IPS-11a (cell line): Measurements from ENCODE around the gene NPHS1.
"Not testable (repeated sequence)": the region's sequence is repeated elsewhere in the genome, so short reads cannot be mapped to it uniquely, and the experiment has no call there.

ENCODE experiments used
- H3K4me3 ChIP-seq: one replicate; pipeline ENCODE4 v1.5.1; 2013; ENCODE audit warnings: low read depth, low read length, control low read depth

The NPHS1 gene, protein sequence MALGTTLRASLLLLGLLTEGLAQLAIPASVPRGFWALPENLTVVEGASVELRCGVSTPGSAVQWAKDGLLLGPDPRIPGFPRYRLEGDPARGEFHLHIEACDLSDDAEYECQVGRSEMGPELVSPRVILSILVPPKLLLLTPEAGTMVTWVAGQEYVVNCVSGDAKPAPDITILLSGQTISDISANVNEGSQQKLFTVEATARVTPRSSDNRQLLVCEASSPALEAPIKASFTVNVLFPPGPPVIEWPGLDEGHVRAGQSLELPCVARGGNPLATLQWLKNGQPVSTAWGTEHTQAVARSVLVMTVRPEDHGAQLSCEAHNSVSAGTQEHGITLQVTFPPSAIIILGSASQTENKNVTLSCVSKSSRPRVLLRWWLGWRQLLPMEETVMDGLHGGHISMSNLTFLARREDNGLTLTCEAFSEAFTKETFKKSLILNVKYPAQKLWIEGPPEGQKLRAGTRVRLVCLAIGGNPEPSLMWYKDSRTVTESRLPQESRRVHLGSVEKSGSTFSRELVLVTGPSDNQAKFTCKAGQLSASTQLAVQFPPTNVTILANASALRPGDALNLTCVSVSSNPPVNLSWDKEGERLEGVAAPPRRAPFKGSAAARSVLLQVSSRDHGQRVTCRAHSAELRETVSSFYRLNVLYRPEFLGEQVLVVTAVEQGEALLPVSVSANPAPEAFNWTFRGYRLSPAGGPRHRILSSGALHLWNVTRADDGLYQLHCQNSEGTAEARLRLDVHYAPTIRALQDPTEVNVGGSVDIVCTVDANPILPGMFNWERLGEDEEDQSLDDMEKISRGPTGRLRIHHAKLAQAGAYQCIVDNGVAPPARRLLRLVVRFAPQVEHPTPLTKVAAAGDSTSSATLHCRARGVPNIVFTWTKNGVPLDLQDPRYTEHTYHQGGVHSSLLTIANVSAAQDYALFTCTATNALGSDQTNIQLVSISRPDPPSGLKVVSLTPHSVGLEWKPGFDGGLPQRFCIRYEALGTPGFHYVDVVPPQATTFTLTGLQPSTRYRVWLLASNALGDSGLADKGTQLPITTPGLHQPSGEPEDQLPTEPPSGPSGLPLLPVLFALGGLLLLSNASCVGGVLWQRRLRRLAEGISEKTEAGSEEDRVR (N-terminal part only)

DNA sequence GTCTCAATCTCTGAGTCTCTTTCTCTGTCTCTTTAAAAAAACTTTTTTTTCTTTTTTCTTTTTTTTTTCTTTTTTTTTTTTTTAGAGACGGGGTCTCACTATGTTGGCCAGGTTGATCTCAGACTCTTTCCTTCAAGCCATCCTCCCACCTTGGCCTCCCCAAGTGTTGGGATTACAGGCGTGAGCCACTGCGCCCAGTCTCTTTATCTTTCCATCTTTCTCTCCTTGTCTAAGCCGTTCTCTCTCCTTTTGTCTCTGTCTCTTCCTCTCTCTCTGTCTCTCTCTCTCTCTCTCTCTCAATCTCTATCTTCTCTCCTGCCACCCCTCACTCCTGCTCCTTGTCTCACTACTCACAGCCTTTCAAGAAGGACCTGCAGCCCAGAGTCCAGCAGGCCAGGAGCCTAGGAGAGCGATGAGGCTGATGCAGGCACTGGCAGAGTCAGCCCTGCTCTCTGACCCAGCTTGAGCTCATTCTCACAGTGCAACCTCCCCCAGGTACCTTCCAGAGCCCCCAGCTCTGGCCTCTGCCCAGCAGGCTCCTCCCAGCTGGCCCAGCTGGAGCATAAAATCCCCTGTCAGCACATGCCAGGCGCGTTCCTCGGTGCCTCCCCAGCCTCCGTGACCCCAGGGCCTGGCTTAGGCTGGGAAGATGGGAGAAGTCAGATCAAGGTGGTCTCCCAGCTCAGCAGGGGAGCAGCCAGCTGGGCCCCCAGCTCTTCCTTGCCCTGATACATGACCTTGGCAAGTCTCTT, at the start of gene NPHS1:
NPHS1 (minus strand) TSS at position 476 of the 752 bp plus-strand sequence. CDS start 667 bp downstream, outside the sequence.
- no peak within 1 kb of the TSS for H3K4me3 ChIP-seq

DNA sequence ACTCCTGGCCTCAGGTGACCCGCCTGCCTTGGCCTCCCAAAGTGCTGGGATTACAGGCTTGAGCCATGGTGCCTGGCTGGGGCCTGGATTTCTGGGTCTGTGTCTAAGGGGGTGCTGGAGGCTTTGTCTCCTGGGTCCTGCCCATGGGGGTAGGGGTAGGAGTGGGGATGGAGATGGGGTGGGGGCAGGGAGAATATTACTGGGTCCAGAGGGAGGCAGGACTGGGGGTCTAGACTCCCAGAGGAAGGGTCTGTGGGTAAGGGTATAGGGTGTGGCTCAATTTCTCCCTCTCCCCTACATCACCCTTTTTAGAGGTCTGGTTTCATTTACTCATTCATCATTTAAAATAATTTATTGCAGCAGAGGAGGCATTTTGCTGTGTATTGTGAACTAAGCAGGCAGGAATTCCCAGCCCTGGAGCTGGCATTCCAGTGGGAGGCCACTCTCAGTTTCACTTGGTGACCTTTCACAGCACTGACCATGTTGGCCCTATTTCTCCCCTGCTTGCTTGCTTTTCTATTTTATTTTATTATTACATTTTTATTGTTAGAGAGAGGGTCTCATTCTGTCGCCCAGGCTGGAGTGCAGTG, 48.8 kb upstream of the NPHS1 start:
- no peak overlapping the region for H3K4me3 ChIP-seq

DNA sequence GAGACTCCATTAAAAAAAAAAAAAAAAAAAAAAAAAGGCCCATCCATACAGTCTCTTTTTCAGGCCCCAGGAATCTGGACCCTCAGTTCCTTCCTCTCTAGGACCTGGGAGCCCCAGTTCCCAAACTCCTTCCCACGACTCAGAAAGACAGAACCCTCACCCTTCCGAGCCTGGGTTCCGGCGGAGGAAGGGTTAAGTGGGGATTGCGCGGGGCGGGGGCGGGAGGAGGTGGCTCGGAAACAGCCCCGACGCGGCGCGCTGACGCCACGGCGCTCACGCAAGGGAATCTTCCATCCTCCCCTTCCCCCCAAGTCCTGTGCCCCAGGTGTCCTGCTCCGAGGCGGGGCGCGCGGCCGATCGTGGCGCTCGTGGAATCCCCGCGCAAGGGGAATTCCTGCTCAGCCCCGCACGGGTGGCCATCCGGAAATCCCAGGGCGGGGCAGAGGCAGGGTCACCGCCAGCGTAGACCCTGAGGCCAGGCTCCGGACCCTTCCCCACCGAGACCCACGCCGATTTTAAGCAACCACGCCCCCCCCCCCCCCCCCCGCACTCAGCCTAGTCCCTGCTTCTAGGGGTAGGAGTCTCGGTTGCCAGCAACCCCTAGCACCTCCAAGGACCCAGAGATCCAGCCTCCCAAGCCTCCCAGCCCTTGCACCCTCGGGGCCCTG, 47.4 kb upstream of the NPHS1 start:
- peak overlapping the region; percentile 79 for H3K4me3 ChIP-seq

DNA sequence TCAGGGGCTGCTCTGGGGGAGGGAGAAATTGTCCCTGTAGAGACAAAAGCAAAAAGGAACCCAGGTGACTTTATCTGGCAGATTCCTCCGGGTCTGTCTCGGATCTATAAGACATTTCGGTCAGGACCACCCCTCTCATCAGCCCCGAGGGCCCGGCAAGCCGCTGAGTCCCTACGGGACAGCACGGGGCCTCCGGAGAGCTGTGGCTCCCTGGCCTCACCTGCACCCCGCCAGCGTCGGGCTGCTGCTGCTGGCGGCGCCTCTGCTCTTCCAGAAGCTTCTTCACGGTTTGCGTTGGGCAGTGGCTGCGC, 46.1 kb upstream of the NPHS1 start:
- H3K4me3 ChIP-seq, result peak overlapping the region; percentile 79

DNA sequence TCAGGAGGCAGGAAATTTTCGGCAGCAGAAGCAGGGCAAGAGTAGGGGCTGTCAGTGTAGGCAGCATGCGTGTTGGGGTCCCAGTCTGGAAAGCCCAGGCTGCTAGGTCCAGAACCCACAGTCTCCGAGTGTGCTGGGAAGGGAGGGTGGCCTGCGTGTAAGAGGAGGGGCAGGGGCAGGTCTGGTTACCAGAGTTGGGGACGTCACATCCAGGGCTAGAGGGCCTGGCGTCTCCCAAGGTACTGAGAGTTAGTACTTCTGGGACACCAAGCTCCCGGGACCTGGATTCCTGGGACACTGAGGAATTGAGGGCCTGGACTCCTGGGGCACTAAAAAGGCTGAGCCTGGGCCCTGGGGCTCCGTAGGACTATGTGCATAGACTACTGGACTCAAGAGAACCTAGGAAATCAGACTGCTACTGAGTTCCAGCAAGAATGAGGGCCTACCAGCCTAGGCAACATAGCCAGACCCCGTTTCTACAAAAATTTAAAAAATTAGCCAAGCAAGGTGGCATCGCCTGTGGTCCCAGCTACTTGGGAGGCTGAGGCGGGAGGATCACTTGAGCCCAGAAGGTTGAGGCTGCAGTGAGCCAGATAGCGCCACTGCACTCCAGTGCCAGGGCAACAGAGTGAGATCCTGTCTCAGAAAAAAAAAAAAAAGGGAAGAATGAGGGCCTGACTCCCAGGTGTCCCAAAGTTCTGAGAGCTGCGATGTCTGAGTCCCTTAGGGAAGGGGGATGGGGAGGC, 45.6 kb upstream of the NPHS1 start:
- no peak overlapping the region for H3K4me3 ChIP-seq

DNA sequence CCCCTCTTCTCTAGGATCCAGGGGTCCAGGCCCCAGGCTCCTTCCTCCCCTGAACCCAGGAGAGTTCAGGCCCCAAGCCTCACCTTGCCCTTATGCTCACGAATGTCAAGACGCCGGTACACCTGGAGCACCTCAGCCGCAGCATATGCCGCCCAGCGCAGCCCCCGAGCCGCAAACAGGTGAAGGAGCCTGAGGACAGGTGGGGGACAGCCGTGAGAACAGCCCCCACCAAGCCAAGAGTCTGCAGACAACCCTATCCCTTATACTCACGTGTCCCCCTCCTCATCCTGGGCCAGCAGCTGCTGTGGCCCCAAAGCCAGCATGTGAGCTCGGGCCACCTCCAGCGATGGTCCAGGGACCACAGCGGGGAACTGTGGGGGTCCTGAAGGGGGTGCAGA, 44.3 kb upstream of the NPHS1 start:
- no peak overlapping the region for H3K4me3 ChIP-seq

DNA sequence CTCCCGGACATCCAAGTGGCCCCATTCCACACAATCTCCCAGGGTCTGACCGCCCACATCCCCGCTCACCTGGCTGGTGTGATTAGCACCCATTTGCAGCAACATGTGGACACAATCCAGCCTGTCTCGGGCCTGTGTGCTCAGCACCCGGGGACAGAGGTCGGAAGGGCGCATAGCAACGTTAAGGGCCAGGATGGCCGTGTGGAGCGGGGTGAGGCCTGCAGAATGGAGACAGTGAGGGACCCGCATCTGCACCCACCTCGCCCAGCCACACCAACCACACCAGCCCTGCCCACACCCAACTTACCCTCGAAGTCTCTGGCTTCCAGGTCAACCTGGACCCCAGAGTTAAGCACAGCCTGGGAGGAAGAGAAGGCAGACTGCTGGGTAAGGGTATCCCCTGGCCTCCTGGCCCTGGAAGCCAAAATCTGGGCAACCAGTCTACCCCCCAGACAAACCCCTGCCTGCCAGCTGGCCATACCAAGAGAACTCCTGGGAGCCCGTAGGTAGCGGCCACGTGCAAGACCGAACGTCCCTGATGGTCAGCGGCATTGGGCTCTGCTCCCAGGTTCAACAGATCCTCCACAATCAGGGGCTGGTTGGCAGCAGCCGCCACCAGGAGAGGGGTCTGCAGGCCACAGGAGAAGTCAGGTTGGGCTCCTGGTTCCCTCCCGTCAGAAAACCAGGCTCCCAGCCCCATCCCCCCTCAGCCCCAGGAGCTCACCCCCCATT, 43.8 kb upstream of the NPHS1 start:
- H3K4me3 ChIP-seq, result no peak overlapping the region

DNA sequence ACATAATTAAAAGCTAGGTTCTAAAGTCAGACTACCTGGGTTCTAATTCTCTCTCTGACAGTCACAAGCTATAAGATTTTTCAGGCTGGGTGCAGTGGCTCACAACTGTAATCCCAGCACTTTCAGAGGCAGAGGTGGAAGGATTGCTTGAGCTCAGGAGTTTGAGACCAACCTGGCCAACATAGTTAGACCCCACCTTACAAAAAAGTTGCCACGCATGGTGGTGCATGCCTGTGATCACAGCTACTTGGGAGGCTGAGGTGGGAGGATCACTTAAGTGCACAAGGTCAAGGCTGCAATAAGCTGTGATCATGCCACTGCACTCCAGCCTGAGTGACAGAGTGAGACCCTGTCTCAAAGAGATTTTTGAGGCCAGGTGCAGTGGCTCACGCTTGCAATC, 42.0 kb upstream of the NPHS1 start:
- H3K4me3 ChIP-seq, result no peak overlapping the region

DNA sequence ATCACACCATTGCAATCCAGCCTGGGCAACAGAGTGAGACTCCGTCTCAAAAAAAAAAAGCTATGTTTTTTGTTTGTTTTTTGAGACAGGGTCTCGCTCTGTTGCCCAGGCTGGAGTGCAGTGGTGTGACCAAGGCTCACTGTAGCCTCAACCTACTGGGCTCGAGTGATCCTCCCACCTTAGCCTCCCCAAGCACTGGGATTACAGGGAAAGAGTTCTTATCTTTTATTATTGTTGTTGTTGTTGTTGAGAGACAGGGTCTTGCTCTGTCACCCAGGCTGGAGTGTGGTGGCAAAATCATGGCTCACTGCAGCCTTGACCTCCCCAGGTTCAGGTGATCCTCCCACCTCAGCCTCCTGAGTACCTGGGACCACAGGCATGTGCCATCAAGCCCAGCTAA, 39.5 kb upstream of the NPHS1 start:
- H3K4me3 ChIP-seq, result not testable (repeated sequence)

DNA sequence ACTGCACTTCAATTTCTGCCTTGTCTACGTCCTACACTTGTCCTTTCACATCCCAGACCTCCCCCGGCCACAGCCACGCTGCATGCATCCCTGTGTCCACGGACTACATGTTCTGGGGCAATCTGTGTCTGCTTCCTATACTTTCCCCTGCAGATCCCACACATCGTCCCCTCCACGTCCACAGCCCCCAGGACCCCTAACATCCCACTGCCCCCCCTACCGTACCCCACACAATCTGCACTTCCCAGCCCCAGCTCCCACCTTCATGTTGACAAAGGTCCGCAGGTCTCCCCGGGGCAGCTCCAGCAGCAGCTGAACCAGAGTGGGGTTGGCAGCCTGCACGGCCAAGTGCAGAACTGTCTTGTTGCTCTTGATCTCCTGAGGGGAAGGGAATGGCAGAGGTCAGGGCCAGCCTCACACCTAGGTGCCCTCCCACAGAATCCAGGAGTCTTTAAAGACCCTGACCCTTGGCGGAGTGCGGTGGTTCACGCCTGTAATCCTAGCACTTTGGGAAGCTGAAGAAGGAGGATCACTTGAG, 37.9 kb upstream of the NPHS1 start:
- H3K4me3 ChIP-seq, result no peak overlapping the region

DNA sequence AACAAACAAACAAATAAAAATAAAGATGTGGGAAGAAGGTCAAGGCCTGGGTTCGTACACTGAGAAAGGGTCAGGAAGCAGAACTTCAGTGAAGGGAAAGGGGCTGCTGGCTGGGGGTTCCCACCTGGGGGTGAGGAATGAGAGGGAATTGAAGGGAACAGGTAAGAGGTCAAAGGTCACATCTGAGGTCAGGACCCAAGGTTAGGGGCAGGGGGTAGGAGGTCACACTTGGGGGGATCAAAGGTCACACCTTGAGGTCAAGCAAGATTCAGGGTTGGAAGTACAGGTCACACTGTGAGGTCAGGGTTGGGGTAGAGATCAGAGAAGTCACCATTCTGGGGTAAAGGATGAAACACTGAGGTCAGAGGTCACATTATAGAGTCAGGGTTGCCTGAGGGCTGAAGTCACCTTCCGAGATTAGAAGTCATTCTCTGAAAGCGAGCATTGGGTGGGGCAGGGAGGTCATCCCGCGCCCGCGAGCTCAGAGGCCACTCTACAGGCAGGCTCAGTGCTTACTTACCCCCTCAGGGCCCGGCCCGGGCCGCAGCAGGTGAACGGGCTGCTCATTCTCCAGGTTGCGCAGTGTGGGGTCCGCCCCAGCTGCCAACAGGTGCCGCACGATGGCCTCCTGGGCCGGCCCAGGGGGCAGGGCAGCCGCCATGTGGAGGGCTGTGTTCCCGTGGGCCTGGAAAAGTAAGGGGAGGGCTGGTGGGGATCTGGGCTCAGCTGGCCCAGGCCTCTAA, 37.2 kb upstream of the NPHS1 start:
- H3K4me3 ChIP-seq, result no peak overlapping the region

DNA sequence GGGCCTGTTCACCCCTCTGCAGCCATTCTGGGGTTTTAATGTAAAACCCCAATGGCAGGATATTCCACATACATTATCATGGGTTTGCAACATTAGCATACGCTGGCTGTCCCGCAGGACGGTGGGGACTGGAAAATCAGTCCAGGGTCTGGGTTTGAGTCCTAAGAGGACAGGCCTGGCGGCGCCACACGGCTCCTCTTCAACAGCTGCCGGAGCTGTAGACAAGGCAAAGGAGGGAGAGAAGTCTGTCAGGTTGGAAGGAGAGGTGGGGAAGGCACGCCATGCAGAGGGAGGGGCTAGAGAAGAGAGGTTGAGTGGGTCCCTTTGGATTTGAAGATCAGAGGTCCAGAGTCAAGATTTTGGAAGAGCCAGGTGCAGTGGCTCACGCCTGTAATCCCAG, 36.1 kb upstream of the NPHS1 start:
- no peak overlapping the region for H3K4me3 ChIP-seq

DNA sequence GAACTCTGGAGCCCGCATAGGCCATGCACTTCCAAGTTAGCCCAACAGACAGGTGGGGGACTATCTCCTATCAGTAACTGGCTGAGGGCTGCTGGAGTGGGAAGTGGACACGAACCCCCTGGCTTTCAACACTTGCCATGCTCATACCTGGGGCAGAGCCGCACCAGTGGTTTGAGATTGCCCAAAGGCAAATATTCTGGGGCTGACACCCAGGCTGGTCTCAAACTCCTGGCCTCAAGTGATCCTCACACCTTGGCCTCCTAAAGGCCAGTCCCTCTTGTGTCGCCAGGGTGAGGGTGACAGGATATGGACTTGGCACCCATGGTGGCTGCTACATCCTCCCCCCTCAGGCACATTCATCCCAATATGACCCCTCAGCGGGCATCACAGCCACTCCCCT, 34.9 kb upstream of the NPHS1 start:
- H3K4me3 ChIP-seq, result no peak overlapping the region

DNA sequence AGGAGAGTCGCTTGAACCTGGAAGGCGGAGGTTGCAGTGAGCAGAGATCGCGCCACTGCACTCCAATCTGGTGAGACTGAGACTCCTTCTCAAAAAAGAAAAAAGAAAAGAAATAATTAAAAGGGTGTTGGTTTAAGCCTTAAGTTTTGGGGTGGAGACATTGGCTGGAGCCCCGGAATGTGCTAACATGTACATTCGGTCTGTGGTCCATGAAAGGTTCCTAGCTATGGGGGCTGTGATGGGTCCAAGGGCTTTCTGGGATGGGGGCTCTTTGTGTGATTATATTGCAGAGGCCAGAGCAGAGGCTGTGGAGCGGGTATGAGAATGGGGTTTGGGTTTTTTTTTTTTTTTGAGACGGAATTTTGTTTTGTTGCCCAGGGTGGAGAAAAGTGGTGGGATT, 33.6 kb upstream of the NPHS1 start:
- H3K4me3 ChIP-seq, result no peak overlapping the region

DNA sequence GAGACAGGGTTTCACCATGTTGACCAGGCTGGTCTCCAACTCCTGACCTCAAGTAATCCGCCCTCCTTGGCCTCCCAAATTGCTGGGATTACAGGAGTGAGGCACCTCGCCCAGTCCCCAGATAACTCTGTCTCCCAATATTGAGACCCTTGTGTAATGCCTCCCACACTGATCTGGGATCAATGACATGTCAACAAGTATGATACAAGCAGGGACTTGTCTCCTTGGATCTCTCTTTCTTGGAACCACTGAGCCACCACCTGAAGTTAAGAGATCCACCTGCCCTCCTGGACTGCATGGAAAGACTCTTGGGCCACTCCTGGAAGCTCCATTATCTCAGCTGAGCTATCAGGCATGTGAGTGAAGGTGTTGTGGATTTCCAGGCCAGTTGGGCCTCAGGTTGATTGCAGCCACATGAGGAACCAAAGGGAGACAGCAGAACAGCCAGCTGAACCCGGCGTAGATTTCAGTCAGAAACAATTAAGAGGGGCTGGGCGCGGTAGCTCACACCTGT, 33.0 kb upstream of the NPHS1 start:
- no peak overlapping the region for H3K4me3 ChIP-seq

DNA sequence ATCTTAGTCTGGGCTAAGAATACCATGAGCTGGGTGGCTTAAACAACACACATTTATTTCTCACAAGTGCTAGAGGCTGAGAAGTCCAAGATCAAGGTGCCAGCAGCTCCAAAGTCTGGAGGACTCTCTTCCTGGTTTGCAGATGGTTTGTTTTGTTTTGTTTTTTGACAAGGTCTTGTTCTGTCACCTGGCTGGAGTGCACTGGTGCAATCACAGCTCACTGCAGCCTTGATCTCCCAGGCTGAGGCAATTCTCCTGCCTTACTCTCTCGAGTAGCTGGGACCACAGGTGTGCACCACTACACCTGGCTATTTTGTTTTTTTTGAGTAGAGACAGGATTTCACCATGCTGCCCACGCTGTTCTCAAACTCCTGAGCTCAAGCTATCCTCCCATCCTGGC, 31.6 kb upstream of the NPHS1 start:
- H3K4me3 ChIP-seq, result no peak overlapping the region

DNA sequence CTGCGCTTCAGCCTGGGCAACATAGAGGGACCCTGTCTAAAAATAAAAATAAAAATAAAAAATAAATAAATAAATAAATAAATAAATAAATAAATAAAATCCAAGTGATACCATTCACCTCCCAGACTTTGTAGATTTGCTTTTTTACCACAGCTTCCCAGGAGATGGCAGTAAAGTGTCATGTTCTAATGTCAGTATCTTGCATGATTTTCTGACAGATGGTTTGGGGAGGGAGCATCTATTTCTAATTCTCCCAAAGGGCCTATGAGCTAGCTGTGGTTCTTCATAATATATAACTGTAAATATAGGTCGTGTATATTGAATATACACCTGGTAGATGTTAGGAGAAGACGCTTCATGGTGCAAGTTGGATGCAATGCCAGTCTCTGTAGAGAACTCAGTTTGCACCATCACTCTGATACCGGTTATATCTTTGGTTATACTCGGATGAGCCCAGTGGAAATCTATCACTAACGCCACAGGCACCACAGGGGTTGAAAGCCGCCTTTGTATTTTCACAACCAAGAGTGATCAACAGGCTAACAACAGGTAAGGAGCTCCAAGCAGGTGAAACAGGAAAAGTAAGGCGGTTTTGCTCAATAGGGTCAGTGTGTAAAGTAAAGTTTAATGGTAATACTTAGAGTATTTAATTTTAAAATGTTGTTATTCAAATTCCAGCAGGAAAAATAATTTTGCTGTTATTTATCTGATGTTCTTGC, 30.0 kb upstream of the NPHS1 start:
- no peak overlapping the region for H3K4me3 ChIP-seq
